Activated T-cell treated with anti-CD3 and anti-CD28 coated beads for 48 hours (primary cell): Measurements from ENCODE around the gene MYO16.

Source experiments
- DNase-seq: peaks from one replicate; pipeline ENCODE4 v3.0.0-alpha.2; 2020; ENCODE audit warnings: low read depth

MYO16 gene

GRCh38 chr13:109126891-109127641 lies 497.7 kb downstream of the MYO16 start:
- DNase-seq = no peak

- no peak for DNase-seq
These were observed 498.7 kb downstream of the MYO16 start for GRCh38 chr13:109128121-109128520.

GRCh38 chr13:109130093-109130835 lies 500.9 kb downstream of the MYO16 start:
- no peak for DNase-seq

GRCh38 chr13:109131698-109132257 lies 502.4 kb downstream of the MYO16 start:
- DNase-seq = no peak

GRCh38 chr13:109135018-109135417 lies 505.6 kb downstream of the MYO16 start:
- DNase-seq = no peak

GRCh38 chr13:109136873-109137272 lies 507.5 kb downstream of the MYO16 start:
- DNase-seq = no peak

GRCh38 chr13:109139346-109139745 lies 509.9 kb downstream of the MYO16 start:
- DNase-seq = no peak

- no peak for DNase-seq
These were observed 510.6 kb downstream of the MYO16 start for GRCh38 chr13:109140054-109140453.

- no peak for DNase-seq
These were observed 511.3 kb downstream of the MYO16 start for GRCh38 chr13:109140479-109141349.

GRCh38 chr13:109141706-109142105 lies 512.3 kb downstream of the MYO16 start:
- DNase-seq = no peak

GRCh38 chr13:109144693-109145437 lies 515.5 kb downstream of the MYO16 start:
- no peak for DNase-seq

DNA sequence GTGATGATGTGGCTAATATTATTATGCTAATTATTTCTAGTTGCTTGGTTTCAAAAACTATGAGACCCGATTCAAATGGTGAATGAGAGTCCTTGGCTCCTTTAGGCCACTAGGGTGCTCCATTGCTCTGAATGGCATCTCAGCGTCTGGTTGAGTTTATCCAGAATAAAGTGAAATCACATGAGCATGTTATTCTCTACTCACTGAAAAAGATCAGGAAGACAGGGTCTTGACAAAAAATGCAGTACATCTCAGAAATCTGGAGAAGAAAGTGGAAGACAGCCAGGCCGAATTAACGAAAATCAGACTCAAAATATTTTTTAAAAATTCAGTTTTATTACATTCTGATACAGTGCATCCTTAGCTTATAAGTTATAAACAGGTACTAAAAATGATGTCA lies 516.2 kb downstream of the MYO16 start:
- no peak for DNase-seq

GRCh38 chr13:109146393-109146792 lies 517.0 kb downstream of the MYO16 start:
- no peak for DNase-seq

DNA sequence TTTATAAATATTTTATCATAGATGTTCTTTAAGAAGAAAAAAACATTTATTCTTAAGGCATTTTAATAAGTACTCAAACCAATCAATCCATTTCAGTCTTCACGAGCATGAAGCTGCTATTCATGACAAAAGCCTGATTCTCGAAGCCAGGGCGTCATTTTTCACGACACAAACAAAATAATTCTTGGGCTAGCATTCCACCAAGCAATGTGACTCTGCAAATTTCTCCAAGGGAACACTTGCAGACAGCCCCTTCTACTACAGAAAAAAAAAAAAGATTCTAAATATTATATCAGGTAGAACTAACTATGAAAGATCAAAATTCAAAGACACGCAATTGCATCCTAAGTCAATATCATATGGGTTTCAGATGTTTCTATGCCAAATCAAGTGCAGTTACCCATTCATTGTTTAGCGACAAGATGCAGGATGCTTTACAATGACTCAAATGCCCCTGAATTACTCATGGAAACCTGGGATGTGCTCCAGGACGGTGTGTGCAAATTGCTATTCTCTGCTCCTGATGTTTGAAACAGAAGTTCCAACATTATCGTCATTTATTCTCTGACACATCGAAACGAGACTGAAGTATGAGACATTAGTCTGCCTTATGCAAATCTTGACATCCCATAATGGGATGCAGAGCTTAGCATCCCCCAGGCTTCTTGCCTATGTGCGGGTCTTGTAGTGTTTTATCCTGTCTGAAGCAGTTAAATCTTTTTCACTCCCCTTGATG lies 517.7 kb downstream of the MYO16 start:
- no peak for DNase-seq

GRCh38 chr13:109148243-109148642 lies 518.8 kb downstream of the MYO16 start:
- no peak for DNase-seq

GRCh38 chr13:109150696-109151095 lies 521.3 kb downstream of the MYO16 start:
- DNase-seq = no peak

DNA sequence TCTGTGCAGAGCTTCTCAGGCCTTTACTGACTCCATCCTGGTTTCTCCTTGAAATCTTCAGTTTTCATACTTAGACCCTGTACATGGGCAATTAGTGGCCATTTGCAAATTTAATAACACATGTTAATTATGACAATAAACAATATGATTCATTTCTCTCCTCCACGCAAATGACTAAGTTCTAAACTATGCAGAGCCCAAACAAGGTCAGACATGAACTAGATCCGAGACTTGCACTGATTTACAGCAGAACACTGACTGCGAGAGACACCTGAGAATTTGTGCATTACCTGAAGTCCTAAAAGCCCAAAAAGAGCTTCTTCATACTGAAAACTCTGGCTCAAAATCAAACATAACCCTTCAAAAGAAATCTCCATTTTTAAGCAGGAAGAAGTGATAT lies 521.8 kb downstream of the MYO16 start:
- no peak for DNase-seq

DNA sequence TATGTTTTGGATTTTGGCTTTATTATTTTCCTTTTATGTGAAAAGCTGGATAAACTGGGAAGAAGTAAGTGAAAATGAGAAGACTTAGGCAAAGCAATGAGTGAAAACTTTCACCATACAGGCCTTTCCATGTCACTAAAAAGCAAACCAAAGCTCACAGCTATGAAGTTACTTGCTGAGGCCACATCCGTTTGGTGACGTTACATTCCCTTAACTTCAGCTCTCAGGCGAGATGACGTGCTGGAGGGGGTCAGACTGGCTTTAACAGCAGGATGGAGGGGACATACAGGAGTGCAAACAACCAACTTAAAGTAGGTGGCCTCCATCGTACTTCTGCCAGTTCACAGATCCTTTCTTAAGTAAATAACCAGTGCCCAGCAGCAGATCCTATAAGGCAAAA lies 522.3 kb downstream of the MYO16 start:
- no peak for DNase-seq

DNA sequence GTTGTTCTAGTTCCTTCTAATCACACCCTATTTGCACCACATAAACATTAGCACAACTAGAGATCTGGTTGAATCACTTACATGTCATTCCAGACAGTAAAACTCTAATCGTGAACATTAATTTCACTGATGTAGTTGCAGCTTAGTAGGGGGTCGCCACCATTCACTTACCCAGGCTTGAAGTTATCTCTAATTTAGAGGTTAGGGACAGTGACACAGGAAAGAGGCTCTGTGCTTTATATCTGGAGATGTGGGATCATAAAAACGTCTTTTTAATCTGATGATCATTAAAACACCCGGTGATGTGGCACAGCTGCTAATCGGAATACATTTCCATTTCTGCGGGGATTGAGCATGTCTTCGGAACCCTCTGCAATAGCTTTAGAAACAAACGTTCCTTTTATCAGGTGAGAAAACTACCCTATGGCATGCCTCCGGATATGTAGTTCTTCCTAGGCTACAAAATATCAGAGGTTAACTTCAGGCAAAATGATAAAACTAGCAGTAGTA lies 523.0 kb downstream of the MYO16 start:
- DNase-seq = no peak

DNA sequence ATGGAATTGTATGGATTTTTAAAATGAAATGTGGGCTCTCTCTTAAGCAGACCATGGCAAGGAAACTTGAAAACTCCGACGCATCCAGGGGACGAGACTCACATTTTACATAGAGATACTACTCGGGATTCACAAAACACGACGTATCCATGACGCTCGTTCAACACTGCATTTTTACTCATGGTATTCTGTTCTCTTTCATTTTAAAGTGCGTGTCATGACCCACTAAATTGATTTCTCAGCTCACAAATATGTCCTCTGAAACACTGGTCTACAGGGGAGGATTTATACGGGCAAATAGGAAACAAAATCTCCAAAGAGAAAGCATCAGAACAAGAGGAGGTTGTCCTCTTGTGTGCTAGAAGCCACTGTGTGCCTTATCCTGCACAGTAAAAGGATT lies 523.5 kb downstream of the MYO16 start:
- no peak for DNase-seq

- no peak for DNase-seq
These were observed 524.7 kb downstream of the MYO16 start for GRCh38 chr13:109154146-109154545.
